ENCODE measurements around the gene DNAJC21.

DNAJC21 gene

GRCh38 chr5:34929134-34929719 lies at the start of gene DNAJC21:
TSS of gene DNAJC21 (plus strand) at chr5:34929559. CDS start at chr5:34929820, 261 bp downstream.
- peak within 1 kb of the TSS; percentile 98 for H3K4me3 ChIP-seq (ENCODE audit: low read depth, low read length)
- peak; percentile 78 for DNase-seq (ENCODE audit: low read depth)
- no peak for TF ChIP-seq CTCF (IDR thresholded peaks at IDR 0.05; ENCODE audit: low read depth, low read length, missing control alignments)

- no peak for DNase-seq (ENCODE audit: low read depth)
- TF ChIP-seq CTCF (IDR thresholded peaks at IDR 0.05; ENCODE audit: low read depth, low read length, missing control alignments), result no peak
- H3K4me3 ChIP-seq (ENCODE audit: low read depth, low read length), result no peak overlapping the region
These were observed 48.1 kb upstream of the DNAJC21 start for GRCh38 chr5:34881246-34881645.

GRCh38 chr5:34886392-34887119 lies 42.8 kb upstream of the DNAJC21 start:
- no peak overlapping the region for H3K4me3 ChIP-seq (ENCODE audit: low read depth, low read length)
- DNase-seq (ENCODE audit: low read depth), result no peak

GRCh38 chr5:34889394-34889793 lies 40.0 kb upstream of the DNAJC21 start:
- no peak for DNase-seq (ENCODE audit: low read depth)
- H3K4me3 ChIP-seq (ENCODE audit: low read depth, low read length), result no peak overlapping the region
- TF ChIP-seq CTCF (IDR thresholded peaks at IDR 0.05; ENCODE audit: low read depth, low read length, missing control alignments), result no peak

More at GRCh38 chr5:34886392-34887119, 42.8 kb upstream of the DNAJC21 start:
- no peak for TF ChIP-seq CTCF (IDR thresholded peaks at IDR 0.05; ENCODE audit: low read depth, low read length, missing control alignments)

- H3K4me3 ChIP-seq (ENCODE audit: low read depth, low read length), result no peak overlapping the region
- DNase-seq (ENCODE audit: low read depth), result no peak
- no peak for TF ChIP-seq CTCF (IDR thresholded peaks at IDR 0.05; ENCODE audit: low read depth, low read length, missing control alignments)
These were observed 37.4 kb upstream of the DNAJC21 start for GRCh38 chr5:34891981-34892380.

GRCh38 chr5:34892414-34892813 lies 36.9 kb upstream of the DNAJC21 start:
- TF ChIP-seq CTCF (IDR thresholded peaks at IDR 0.05; ENCODE audit: low read depth, low read length, missing control alignments), result no peak
- no peak for DNase-seq (ENCODE audit: low read depth)
- H3K4me3 ChIP-seq (ENCODE audit: low read depth, low read length), result no peak overlapping the region
